HG03108 (cell line): ENCODE measurements around the gene SLC43A1.
"Not testable (repeated sequence)": the region's sequence is repeated elsewhere in the genome, so short reads cannot be mapped to it uniquely, and the experiment has no call there.

Experiments
- ATAC-seq: cut with Tn5 transposase; IDR thresholded peaks from one replicate; pipeline ENCODE4 v1.9.1; 2021; ENCODE audit warnings: moderate library complexity; ENCODE audit not compliant: unreplicated experiment

The SLC43A1 gene

DNA sequence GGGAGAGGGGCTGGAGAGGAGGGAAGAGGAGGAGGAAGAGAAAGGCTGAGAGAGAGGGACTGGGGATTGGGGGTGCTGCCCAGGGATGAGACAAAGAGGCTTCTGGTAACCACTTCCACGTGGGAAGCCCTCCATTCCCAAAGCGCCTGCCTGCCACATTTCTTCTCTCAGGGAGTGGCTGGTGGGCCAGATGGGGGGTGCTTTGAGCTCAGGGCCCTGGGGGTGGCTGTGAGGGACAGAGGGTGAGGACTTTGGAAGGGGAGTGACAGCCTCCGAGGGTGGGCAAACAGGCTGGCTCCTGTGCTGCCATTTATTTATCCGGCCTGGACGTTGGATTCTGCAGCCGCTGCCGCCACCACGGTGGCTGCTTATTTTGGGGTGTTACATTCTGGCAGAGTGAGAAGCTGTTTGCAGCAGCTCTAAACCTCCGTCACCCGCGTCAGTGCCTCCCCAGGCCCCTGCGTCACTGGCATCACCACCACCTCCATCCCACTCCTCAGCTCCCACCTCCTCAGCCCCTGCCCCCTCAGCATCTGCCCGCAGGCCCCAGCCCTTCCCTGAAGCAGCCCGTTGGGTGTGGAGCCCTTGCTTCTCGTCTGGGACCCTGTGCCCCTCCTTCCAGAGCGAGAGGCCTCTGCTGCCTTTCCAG lies 53.5 kb downstream of the SLC43A1 start:
- ATAC-seq, result no peak

- no peak for ATAC-seq
These were observed 54.4 kb downstream of the SLC43A1 start for GRCh38 chr11:57460758-57461749.

GRCh38 chr11:57460022-57460757 lies 55.3 kb downstream of the SLC43A1 start, which contains the start of gene RTN4RL2:
Gene RTN4RL2, plus strand, starts transcription at chr11:57460528. Its CDS starts 338 bp downstream, at chr11:57460866.
- no peak for ATAC-seq

- no peak for ATAC-seq
These were observed 56.1 kb downstream of the SLC43A1 start for GRCh38 chr11:57459164-57460021.

GRCh38 chr11:57458410-57459163 lies 56.9 kb downstream of the SLC43A1 start:
- ATAC-seq, result no peak

DNA sequence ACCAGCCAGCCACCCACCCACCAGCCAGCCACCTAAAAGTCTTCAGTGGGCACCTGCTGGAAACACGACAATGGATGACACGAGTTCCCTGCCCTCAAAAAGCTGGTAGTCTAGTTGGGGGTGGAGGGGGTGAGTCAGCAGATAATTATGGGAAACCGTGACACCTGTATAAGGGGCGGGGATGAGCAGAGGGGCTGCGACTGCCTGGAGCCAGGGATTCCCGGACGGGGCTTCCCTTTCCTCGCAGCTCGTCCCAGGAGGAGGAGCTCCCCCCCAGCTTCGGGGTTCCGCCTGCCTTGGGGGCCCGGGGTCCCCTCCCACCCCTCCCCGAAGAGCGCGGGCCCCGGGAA lies 57.5 kb downstream of the SLC43A1 start:
- no peak for ATAC-seq

DNA sequence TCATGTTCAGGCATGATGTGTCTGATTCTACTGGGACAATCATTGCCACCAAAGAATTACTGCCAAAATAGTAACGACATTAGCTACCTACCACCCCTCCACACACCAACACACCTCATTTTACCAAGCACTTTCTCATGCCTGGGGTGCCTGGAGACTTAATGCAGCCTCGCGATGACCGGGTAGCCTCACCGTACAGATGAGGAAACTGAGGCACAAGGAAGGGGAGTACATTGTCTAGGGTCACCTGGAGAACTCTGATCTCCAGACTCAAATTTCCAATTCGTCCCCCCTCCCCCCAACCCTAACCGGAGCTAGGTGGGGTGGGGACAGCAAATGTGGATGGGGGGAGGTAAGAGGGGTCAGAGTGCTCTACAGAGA lies 57.9 kb downstream of the SLC43A1 start:
- ATAC-seq, result peak; percentile 15

DNA sequence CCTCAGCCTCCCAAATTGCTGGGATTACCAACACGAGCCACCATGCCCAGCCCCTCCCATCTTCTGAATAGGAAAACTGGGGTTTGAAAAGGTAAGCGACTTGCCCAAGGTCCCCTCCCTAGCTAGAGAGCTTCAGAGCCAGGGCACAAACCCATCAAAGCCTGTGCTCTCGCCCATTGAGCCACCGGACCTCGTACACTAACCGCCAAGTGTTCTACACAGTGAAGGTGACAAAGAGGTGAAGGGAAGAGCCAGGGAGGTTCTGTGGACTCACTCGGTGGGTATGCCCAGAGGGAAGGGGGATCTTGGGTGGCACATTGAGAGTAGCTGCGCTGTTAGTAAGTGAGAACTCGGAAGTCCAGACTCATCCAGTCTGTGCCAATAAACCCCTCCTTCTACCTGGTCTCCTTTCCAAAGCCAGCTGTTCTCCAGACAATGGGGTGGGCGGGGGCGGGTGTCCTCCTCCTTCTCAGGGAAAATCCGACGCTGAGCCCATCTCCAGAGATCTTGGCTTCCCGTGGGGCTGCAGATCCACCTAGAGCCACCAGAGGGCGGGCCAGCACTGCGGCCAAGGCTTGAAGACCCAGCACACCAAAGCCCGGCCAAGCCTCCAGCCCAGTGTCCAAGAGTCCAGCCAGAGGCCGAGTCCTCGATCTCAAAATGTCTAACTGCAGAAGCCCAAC lies 58.4 kb downstream of the SLC43A1 start:
- ATAC-seq, result peak; percentile 60

DNA sequence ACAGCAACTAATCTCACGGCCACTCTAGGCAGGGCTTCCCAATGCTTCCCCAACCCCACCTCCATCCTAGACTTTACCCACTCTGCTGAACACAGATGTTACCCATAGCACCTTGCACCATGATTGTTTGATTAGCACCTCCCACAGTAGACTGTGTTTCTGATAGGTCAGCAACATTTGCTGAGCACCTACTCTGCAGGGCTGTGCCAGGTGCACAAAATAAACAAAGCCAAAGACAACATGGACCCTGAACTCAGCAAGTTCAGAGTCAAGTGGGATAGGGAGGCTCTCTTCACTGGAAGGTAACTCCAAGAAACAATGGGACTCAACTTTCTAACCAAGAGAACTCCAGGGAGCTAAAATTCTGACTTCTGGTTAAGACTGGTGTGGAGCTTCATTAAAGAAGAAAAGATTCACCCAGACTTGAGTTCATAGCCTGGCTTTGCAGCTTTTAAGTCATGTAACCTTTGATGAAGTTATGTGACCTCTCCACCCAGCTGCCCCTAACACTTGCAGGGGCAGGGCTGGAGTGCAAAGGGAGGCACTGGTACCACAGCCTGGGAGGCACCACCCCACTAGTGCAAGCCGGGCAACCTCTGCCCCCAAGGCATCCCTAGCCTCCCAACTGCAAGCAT lies 61.8 kb downstream of the SLC43A1 start:
- no peak for ATAC-seq

- ATAC-seq, result no peak
These were observed 69.4 kb downstream of the SLC43A1 start for GRCh38 chr11:57446055-57446454.

- not testable (repeated sequence) for ATAC-seq
These were observed 70.4 kb downstream of the SLC43A1 start for GRCh38 chr11:57445122-57445394.

DNA sequence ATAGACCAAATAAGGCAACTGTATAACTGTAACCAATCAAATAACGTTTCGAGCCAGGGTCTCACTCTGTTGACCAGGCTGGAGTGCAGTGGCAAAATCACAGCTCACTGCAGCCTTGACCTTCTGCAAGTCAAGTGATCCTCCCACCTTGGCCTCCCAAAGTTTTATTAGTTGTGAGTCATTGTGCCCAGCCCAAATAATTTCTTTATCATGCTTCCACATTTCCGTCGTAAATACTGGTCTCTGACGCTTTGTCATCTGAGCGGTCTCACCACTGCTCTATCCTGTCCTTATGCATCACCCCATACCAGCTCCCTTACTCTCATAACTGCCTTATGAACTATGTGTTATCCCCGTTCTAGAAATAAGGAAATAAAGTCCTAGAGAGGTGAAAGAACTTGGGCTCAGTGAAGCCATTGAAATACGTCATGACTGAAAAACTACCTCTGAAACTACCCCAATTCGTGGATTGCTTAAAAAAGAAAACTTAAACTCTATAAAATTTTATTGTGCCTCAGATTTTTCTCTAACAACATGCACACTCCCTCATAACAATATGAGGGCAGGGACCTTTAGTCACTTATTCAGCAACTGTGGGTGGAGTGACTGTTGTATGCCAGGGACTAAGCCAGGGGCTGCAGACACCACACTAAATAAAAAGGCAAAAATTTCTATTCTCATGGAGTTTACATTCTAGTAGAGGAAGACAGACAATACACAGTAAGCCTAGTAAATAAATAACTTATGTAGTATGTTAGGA lies 71.0 kb downstream of the SLC43A1 start:
- no peak for ATAC-seq

DNA sequence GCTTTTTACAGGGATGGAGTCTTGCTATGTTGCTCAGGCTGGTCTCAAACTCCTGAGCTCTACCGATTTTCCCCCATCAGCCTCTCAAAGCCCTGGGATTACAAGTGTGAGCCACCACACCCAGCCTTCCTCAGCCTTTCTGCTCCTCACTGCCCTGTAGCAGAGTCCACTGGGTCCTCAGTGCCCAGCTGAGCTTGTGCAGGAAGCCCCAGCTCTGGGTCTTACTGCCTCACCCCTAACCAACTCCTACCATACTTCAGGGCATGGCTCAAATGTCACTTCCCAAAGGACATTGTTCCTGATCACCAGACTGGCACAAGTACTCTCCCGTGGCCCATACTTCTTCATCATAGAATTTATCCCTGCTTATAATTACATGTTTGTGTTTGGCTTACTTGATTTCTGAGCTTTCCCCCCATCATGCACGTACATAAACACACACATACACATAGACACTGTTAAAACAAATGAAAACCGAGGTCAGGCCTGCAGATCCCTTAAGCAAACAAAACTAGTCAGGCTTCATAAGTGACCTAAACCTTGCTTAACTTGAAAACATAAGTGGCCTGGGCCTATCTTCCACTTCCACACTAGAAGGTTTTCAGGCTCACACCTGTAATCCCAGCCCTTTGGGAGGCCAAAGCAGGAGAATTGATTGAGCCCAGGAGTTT lies 74.6 kb downstream of the SLC43A1 start:
- no peak for ATAC-seq

- no peak for ATAC-seq
These were observed 75.7 kb downstream of the SLC43A1 start for GRCh38 chr11:57439786-57440185.

DNA sequence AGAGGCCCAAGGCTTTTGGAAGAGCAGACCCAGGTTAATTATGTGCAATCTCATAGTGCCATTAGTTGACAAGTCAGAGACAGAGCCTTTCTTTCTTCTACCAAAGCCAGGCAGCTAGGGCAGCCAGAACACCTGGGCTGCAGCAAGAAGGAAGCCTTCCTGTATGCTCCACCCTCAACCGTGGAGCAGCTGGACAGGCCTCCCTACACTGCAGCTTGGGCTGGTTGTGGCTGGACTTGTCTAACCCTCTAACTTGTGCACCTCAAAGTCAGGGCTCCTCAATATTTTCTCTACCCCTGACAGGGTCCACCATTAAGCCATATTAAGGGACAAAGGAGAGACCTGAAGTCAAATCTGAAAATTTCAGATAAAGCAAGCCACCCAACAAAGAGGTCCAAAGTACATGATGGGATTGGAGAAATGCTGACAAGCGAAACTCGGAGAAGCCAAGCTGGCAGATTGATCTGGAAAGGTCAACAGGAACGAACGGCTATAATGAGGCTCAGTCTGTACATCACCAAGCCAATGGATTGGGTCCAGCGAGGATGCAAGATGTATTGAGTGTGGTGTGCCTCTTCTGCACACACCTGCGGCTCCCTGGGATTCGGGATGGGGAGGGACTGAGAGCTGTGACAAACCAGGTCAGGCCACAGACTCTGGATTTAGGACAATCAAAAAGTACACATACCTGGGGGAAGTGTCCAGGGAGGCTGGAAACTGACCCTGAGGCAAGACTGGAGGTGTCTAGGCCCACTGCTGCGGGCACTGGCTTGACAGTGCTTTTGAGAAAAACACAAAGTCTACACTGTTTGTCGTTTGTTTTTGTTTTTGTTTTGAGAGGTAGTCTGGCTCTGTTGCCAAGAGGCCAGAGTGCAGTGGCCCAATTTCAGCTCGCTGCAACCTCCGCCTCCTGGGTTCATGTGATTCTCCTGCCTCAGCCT lies 76.9 kb downstream of the SLC43A1 start:
- no peak for ATAC-seq

- ATAC-seq, result no peak
These were observed 79.5 kb downstream of the SLC43A1 start for GRCh38 chr11:57436031-57436430.
